ENCODE data around the gene OAS2.

Gene OAS2

DNA sequence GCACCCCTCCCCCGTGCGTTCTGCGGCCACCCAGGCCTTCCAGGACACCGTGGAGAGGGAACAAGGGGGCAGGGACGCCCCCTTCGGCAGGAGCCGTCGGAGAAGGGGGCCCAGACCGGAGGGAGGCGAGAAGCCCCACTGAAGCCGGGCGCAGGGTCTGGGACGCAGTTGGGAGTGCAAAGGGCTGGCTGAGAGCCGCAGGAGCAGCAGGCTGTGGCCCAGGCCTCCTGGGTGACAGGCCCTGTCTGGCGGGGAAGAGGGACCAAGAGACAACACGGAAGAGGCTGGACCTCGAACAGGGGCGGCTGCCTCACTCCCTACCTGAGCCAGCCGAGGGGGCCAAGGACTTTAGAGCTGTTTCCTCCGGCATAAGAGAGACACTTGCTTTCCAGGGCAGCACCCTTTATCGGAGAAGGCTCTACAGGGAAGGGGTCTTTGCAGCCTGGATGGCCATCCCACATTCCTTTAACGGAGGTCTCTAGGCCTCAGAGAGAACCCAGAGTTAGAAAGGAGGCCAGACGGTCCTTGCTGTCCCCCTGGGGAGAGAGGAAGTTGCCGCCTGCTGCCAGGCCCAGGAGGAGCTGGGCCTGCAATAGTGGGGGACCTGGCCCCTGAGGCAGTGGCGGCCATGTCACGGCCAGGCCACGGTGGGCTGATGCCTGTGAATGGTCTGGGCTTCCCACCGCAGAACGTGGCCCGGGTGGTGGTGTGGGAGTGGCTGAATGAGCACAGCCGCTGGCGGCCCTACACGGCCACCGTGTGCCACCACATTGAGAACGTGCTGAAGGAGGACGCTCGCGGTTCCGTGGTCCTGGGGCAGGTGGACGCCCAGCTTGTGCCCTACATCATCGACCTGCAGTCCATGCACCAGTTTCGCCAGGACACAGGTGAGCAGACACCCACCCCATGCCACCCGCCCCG, 79.5 kb downstream of the OAS2 start:
- DNase-seq (ENCODE audit: low spot score): peak; percentile 47

DNA sequence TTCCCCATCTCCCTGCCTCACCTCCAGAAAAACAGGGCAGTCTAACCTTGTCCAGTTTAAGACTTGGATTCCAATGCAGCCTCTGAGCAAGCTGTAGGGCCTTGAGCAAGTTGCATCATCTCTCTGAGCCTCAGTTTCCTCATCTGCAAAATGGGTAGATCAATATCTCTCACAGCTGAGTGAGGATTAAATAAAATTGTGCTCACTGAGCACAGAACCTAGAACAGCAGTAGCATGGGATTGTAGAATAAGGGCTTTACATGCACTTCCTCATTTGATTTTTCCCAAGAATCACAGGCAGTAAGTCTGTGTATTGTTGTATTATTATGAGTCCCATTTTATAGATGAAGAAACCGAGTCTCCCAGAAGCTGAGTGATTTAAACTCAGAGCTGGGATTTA, 80.2 kb downstream of the OAS2 start:
- DNase-seq (ENCODE audit: low spot score): no peak

DNA sequence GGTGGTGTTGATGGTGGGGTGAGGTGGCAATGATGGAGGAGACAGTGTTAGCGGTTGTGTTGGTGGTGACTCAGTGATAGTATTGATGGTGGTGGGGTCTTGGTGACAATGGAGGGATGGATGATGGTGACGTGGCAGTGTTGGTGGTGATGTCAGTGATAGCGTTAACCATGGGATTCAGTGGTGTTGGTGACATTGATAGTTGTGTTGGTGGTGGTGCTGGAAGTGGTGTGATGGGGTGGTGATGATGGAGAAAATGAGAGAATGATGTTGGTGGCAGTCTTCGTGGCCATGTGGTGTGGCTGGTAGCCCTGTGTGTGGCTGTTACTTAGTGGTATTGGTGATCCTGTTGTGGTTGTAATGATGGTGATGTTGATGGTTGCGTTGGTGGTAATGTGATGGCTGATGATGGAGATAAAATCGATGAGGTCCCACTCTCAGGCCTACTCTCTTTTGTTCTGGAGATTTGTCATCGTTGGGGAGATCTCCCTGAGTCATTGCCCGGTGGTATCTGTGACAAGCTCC, 80.8 kb downstream of the OAS2 start:
- no peak for DNase-seq (ENCODE audit: low spot score)

DNA sequence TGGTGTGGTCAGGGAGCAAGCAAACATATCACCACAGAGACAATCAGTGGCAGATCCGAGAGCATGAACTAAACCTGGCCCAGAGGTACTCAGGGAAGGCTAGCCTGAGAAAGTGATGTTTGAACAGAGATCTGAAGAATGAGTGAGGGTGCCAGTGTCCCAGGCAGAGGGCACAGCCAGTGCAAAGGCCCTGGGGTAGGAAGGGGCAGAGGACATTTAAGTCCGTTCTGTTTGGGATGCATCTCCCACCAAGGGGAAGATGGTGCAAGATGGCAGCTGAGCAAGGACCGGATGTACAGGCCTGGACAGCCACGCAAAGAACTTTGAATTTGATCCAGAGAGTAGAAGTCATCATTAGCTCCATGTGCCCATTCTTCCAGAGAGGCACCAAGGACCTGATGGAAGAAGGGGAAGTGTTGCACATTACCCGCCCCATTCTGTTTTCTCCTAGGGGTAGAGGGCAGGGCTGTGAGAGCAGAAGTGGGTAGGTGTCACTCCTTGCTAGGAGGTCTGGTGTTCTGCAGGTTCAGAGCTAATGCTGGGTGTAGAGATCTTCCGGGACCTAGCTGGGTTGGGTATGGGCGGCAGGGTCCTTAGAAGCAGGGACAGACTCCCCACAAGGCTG, 82.1 kb downstream of the OAS2 start:
- DNase-seq (ENCODE audit: low spot score): no peak

GRCh38 chr12:113061061-113061694, 82.9 kb downstream of the OAS2 start:
- DNase-seq (ENCODE audit: low spot score): no peak

Data from cerebellar cortex (tissue), 1 donor.